Endothelial cell (in vitro differentiated cells): ENCODE results near the gene RIBC2. TPM values are rescaled to one million over a fixed set of nuclear protein-coding genes. Genes with fewer than 3 reads are reported as not detected.

Source experiments
- DNase-seq: peaks from one replicate; pipeline ENCODE4 v3.0.0; 2021; ENCODE audit warnings: low spot score
- H3K27ac Mint-ChIP-seq: one replicate; pipeline ENCODE4 v1.8.0; 2021; ENCODE audit warnings: mixed read lengths, inconsistent platforms; ENCODE audit not compliant: unreplicated experiment
- H3K27me3 Mint-ChIP-seq: one replicate; pipeline ENCODE4 v1.8.0; 2021; ENCODE audit warnings: mild to moderate bottlenecking, moderate library complexity, mixed read lengths, inconsistent platforms; ENCODE audit not compliant: unreplicated experiment
- H3K36me3 Mint-ChIP-seq: one replicate; pipeline ENCODE4 v1.8.0; 2021; ENCODE audit warnings: mild to moderate bottlenecking, low read depth, mixed read lengths, inconsistent platforms; ENCODE audit not compliant: unreplicated experiment
- H3K4me1 Mint-ChIP-seq: one replicate; pipeline ENCODE4 v1.8.0; 2021; ENCODE audit warnings: mild to moderate bottlenecking, mixed read lengths, inconsistent platforms; ENCODE audit not compliant: unreplicated experiment
- H3K4me3 Mint-ChIP-seq: one replicate; pipeline ENCODE4 v1.8.0; 2021; ENCODE audit warnings: mild to moderate bottlenecking, mixed read lengths, inconsistent platforms; ENCODE audit not compliant: unreplicated experiment
- H3K9me3 Mint-ChIP-seq: one replicate; pipeline ENCODE4 v1.8.0; 2021; ENCODE audit warnings: mixed read lengths, inconsistent platforms; ENCODE audit not compliant: unreplicated experiment
- CTCF ChIP-seq: fragments of 200-600 bp; sonication (generic); IDR thresholded peaks from one replicate; pipeline ENCODE4 v1.5.0; 2021; ENCODE audit warnings: antibody characterized with exemption; ENCODE audit not compliant: unreplicated experiment
- total RNA-seq: library from RNA; stranded (reverse); fragmentation: NEBNext Ultra II Directional; extraction: Animal tissue kit (Norgen Biotek cat#: 25700); gene quantifications from one replicate; pipeline ENCODE4 v1.2.1, GENCODE V29; 2021; ENCODE audit not compliant: unreplicated experiment

RIBC2 gene
- total RNA-seq, 1 donor from 2014 or later, result 0.54 TPM

DNA sequence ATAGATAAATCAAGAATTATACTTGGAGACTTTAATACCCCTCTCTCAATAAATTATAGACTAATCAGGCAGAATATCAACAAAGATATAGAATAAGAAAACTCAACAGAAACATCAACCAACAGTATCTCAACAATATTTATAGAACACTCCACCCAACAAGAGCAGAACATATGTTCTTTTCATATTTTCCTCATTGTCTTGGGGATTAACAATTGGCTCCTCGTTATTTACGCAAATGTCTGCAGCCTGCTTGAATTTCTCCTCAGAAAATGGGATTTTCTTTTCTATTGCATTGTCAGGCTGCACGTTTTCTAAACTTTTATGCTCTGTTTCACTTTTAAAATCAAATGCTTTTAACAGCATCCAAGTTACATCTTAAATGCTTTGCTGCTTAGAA is 52.1 kb downstream of the RIBC2 start:
- DNase-seq, result no peak
- Mint-ChIP-seq H3K4me1 (no peaks in the 10 kb centered on the region), H3K9me3 (no peaks in the 10 kb centered on the region), H3K4me3 (no peak overlapping the region), H3K27me3 (no peaks in the 10 kb centered on the region), H3K36me3 (no peaks in the 10 kb centered on the region), H3K27ac (no peak overlapping the region)
- no peak for TF ChIP-seq CTCF

GRCh38 chr22:45468872-45469271 is 55.4 kb downstream of the RIBC2 start:
- H3K4me1 Mint-ChIP-seq, result peaks cover 3% of the 10 kb centered on the region
- no peak overlapping the region for H3K4me3 Mint-ChIP-seq
- no peak overlapping the region for H3K27ac Mint-ChIP-seq
- no peaks in the 10 kb centered on the region for H3K9me3 Mint-ChIP-seq
- no peaks in the 10 kb centered on the region for H3K27me3 Mint-ChIP-seq
- no peak for DNase-seq
- no peaks in the 10 kb centered on the region for H3K36me3 Mint-ChIP-seq
- TF ChIP-seq CTCF, result no peak

GRCh38 chr22:45469281-45470073 is 56.0 kb downstream of the RIBC2 start:
- Mint-ChIP-seq H3K27me3 (no peaks in the 10 kb centered on the region), H3K4me1 (peaks cover 4% of the 10 kb centered on the region), H3K36me3 (no peaks in the 10 kb centered on the region), H3K9me3 (no peaks in the 10 kb centered on the region), H3K27ac (no peak overlapping the region), H3K4me3 (no peak overlapping the region)
- DNase-seq, result no peak
- no peak for TF ChIP-seq CTCF

DNA sequence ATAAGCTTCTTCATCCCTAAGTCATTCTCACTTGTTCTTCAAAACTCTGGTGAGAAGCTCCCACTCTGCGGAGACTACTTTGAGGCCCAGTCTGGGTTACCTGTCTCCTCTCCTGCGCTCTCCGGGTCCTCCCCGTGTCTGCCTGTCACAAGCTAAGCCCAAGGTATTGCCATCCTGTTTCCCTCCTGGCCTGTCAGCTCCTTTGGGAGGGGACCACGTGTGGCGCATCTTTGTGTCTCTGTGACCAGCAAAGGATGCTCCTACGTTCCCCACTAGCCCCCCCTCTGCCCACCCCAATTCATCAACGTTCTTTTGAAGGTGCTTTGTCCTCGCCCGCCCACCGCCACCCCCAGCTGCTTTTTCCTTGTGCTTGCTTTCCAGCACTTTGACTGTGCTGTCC is 57.4 kb downstream of the RIBC2 start:
- no peak for TF ChIP-seq CTCF
- no peaks in the 10 kb centered on the region for H3K27me3 Mint-ChIP-seq
- H3K4me3 Mint-ChIP-seq, result no peak overlapping the region
- H3K9me3 Mint-ChIP-seq, result no peaks in the 10 kb centered on the region
- H3K4me1 Mint-ChIP-seq, result peaks cover 4% of the 10 kb centered on the region
- no peak overlapping the region for H3K27ac Mint-ChIP-seq
- H3K36me3 Mint-ChIP-seq, result no peaks in the 10 kb centered on the region
- DNase-seq, result no peak

DNA sequence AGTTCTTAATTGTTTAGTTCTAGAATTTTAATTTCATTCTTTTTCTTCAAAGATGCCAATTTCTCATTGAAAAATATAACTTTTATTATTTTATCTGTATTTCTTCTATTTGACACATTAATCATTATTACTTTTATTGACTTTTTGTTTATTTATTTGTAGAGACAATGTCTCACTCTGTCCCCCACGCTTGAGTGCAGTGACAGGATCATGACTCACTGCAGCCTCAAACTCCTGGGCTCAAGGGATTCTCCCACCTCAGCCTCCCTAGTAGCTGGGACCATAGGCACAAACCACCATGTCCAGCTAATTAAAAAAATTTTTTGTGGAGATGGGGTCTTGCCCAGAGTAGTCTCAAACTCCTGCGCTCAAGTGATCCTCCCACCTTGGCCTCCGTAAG is 58.9 kb downstream of the RIBC2 start:
- no peak for TF ChIP-seq CTCF
- Mint-ChIP-seq H3K4me3 (no peak overlapping the region), H3K27me3 (peaks cover 2% of the 10 kb centered on the region), H3K4me1 (peaks cover 4% of the 10 kb centered on the region), H3K27ac (no peak overlapping the region), H3K9me3 (no peaks in the 10 kb centered on the region), H3K36me3 (no peaks in the 10 kb centered on the region)
- DNase-seq, result no peak
